Measurements from ENCODE around the gene PPEF1. TPM values are rescaled to one million over a fixed set of nuclear protein-coding genes. Genes with fewer than 3 reads are reported as not detected.

PPEF1 gene
- total and polyA plus RNA-seq, 2 donors (not counting 1 experiment from before 2014, with no cell fraction given) = under 0.01 TPM; not detected in 1

DNA sequence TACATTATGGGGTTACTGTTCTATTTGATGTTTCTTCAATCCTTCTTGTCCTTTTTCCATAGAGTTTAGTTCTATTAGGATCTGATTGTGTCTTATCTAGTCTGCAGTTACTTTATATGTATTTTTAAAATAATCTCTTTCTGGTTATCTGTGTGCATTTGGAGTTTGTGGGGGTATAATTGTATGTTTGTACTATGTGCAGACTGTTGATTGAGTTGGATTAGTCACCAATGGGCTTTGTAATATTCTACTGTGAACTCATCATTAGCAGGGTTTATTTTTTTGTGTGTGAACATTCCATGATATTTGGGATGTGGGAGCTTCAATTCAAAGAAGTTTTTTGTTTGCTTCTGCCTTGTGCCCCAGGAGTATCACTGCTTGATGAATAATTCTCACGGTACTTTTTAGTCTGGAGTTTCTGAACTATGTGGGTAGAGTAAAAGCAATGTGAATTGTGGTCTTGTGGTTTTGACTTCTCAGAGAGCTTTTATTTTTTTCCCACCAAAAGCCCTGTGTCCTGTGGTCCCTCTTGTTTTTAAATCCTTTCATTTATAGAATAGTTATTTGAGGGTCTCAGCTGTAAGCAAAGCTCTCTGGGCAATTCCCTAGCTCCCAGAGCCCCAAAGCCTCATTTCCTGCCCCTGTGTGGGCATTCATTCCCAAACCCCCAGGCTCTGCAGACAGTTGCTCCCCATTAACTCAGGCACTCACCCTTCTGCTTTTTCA, 148.6 kb downstream of the PPEF1 start:
- no peaks in the 10 kb centered on the region for H4K20me1 ChIP-seq (ENCODE audit: control insufficient read depth, extremely low read depth, insufficient read depth, low read length)
- no peaks in the 10 kb centered on the region for H3K4me1 ChIP-seq (ENCODE audit: control insufficient read depth, extremely low read depth, insufficient read depth, low read length)
- peak; percentile 4 to 77 for DNase-seq (ENCODE audit: low read depth in 2 of 2)
- H3K79me2 ChIP-seq (ENCODE audit: control insufficient read depth, insufficient read depth, low read length) = no peaks in the 10 kb centered on the region
- H3K27ac ChIP-seq (ENCODE audit: insufficient read depth, low read length) = no peak overlapping the region
- H2AFZ ChIP-seq (ENCODE audit: low read length) = no peak overlapping the region
- no peak overlapping the region for H3K4me2 ChIP-seq (ENCODE audit: extremely low read depth, insufficient read depth, low read length)
- no peaks in the 10 kb centered on the region for H3K9me3 ChIP-seq (ENCODE audit: control insufficient read depth, insufficient read depth, low read depth, low read length)
- H3K27me3 ChIP-seq (ENCODE audit: control insufficient read depth, insufficient read depth, low read length) = no peaks in the 10 kb centered on the region
- no peak overlapping the region for H3K9ac ChIP-seq (ENCODE audit: insufficient read depth, low read length)
- no peaks in the 10 kb centered on the region for H3K36me3 ChIP-seq (ENCODE audit: control insufficient read depth, insufficient read depth, low read length)
- TF ChIP-seq EZH2 (IDR thresholded peaks at IDR 0.05; ENCODE audit: low read length, missing control alignments) (no peak), CTCF (conservative IDR thresholded peaks at IDR 0.05 in 1 of 2, IDR thresholded peaks at IDR 0.05 in 1 of 2; ENCODE audit: low read depth in 1 of 2, low read length in 2 of 2) (no peak)
- no peak overlapping the region for H3K4me3 ChIP-seq (replicated peaks in 1 of 4; ENCODE audit: control extremely low read depth in 1 of 4, insufficient read depth in 1 of 4, low read depth in 3 of 4, low read length in 4 of 4)

GRCh38 chrX:18856645-18856997, 149.2 kb downstream of the PPEF1 start:
- Histone ChIP-seq H3K27ac (ENCODE audit: insufficient read depth, low read length) (no peak overlapping the region), H3K4me1 (ENCODE audit: control insufficient read depth, extremely low read depth, insufficient read depth, low read length) (no peaks in the 10 kb centered on the region), H3K9me3 (ENCODE audit: control insufficient read depth, insufficient read depth, low read depth, low read length) (no peaks in the 10 kb centered on the region), H3K27me3 (ENCODE audit: control insufficient read depth, insufficient read depth, low read length) (no peaks in the 10 kb centered on the region), H3K36me3 (ENCODE audit: control insufficient read depth, insufficient read depth, low read length) (no peaks in the 10 kb centered on the region), H3K4me3 (replicated peaks in 1 of 4; ENCODE audit: control extremely low read depth in 1 of 4, insufficient read depth in 1 of 4, low read depth in 3 of 4, low read length in 4 of 4) (no peak overlapping the region), H3K79me2 (ENCODE audit: control insufficient read depth, insufficient read depth, low read length) (no peaks in the 10 kb centered on the region), H2AFZ (ENCODE audit: low read length) (no peak overlapping the region), H4K20me1 (ENCODE audit: control insufficient read depth, extremely low read depth, insufficient read depth, low read length) (no peaks in the 10 kb centered on the region), H3K4me2 (ENCODE audit: extremely low read depth, insufficient read depth, low read length) (no peak overlapping the region), H3K9ac (ENCODE audit: insufficient read depth, low read length) (no peak overlapping the region)
- DNase-seq (ENCODE audit: low read depth in 2 of 2) = no peak
- TF ChIP-seq EZH2 (IDR thresholded peaks at IDR 0.05; ENCODE audit: low read length, missing control alignments) (no peak), CTCF (conservative IDR thresholded peaks at IDR 0.05 in 1 of 2, IDR thresholded peaks at IDR 0.05 in 1 of 2; ENCODE audit: low read depth in 1 of 2, low read length in 2 of 2) (no peak)

DNA sequence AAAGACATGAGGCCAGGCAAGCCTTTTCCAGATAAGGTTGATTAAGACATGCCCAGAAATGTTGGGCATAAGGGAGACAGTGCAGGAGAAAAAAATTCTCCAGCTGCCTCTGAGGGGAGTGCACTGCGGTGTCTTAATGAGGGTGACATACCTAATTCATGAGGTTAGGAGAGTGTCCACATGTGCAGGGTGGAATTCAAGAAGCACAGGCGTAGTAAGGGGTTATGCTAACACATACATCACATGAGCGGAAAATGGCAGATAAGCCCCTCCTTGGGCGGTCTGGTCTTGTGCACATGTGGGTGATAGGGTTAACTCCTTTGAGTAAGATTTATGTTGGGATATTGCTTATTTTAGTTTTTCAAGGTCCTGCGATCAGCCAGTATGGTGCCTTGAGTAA, 154.1 kb downstream of the PPEF1 start:
- Histone ChIP-seq H4K20me1 (ENCODE audit: control insufficient read depth, extremely low read depth, insufficient read depth, low read length) (no peaks in the 10 kb centered on the region), H3K4me1 (ENCODE audit: control insufficient read depth, extremely low read depth, insufficient read depth, low read length) (no peaks in the 10 kb centered on the region), H3K27ac (ENCODE audit: insufficient read depth, low read length) (no peak overlapping the region), H2AFZ (ENCODE audit: low read length) (no peak overlapping the region), H3K27me3 (ENCODE audit: control insufficient read depth, insufficient read depth, low read length) (no peaks in the 10 kb centered on the region), H3K36me3 (ENCODE audit: control insufficient read depth, insufficient read depth, low read length) (no peaks in the 10 kb centered on the region), H3K79me2 (ENCODE audit: control insufficient read depth, insufficient read depth, low read length) (no peaks in the 10 kb centered on the region), H3K4me3 (replicated peaks in 1 of 4; ENCODE audit: control extremely low read depth in 1 of 4, insufficient read depth in 1 of 4, low read depth in 3 of 4, low read length in 4 of 4) (no peak overlapping the region), H3K4me2 (ENCODE audit: extremely low read depth, insufficient read depth, low read length) (no peak overlapping the region), H3K9ac (ENCODE audit: insufficient read depth, low read length) (no peak overlapping the region), H3K9me3 (ENCODE audit: control insufficient read depth, insufficient read depth, low read depth, low read length) (no peaks in the 10 kb centered on the region)
- TF ChIP-seq CTCF (conservative IDR thresholded peaks at IDR 0.05 in 1 of 2, IDR thresholded peaks at IDR 0.05 in 1 of 2; ENCODE audit: low read depth in 1 of 2, low read length in 2 of 2) = no peak
- TF ChIP-seq EZH2 (IDR thresholded peaks at IDR 0.05; ENCODE audit: low read length, missing control alignments) = no peak
- no peak for DNase-seq (ENCODE audit: low read depth in 2 of 2)

Data from fibroblast of lung (primary cell).